ENCODE measurements around the gene ADORA1.

The ADORA1 gene

GRCh38 chr1:203127666-203128430 is at the start of gene ADORA1:
TSS of gene ADORA1 (plus strand) at chr1:203127726. CDS start at chr1:203128842, 1,116 bp downstream.
- no peak for DNase-seq

DNA sequence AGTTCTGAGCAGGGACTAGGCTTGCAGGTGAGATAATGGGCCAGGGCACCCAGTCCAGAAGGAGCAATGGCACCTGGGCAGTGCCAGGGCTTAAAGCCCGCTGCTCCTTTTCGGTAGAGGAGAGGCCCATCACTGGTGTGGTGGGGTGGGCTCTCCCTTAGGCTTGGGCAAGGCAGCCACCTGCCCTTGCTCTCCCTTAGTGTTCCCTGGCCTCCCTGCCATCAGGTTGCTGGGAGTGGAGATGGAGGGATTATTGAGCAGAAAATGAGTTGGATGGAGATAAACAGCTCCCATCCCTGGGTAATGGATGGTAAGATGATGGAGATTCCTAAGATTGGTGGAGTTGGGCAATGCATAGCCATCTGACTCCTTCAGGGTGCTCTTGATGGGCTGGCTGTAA is 49.6 kb upstream of the ADORA1 start:
- no peak for DNase-seq

GRCh38 chr1:203078478-203078877 is 49.0 kb upstream of the ADORA1 start:
- no peak for DNase-seq

DNA sequence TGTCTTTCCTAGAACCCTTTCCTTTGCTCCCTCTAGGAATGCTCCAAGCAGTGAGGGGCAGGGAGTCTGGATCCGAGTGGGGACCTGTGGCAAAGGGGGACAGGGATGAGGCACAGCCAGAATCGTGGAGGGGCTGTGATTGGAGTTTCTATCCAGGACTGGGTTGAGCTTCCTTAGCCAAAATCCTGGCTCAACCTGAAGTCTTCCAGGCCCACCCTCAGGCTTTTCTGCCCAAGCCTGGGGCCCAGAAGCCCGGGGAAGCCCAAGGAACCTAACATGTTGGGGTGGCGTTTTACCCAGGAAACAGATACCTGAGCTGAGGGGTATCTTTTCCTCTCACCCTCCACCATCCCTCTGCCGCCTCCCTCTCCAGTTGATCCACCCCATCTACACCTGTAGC is 47.1 kb upstream of the ADORA1 start:
- no peak for DNase-seq

DNA sequence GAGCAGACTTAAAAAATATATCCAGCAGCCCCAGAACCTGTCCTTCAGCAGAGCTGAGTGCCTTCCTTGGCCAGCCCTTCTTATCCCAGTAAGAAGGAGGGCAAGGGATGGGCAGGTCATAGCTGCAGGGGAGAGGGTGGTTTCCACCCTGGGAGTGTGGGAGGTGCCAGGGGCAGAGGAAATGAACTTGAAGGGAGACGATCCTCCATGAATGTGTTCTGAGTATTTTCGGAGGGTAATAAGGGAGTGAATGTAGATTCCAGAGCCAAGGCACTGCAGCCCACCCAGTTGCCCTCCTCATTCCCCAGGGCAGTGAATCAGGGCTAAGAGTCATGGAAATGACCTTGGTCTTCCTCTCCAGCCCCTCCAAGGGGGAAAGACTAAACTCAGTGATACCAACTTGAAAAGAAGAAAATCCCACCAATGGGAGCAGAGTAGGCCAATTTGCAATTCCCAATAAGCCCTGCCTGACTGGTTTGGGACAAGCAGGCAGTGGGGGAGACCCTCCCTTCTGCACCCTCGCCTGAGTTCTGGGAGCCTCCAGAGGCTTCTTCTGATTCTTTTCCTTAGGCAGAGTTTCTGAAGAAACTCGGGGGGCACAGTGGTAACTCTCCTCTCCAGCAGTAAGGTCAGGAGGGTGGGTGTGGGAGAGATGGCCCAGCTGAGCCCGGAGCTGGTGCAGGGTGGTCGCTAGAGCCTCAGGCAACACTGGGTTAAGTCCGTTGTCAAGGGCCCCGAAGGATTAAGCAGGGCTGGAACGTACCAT is 45.9 kb upstream of the ADORA1 start:
- no peak for DNase-seq

- no peak for DNase-seq
These were observed 45.4 kb upstream of the ADORA1 start for GRCh38 chr1:203082231-203082505.

- DNase-seq, result no peak
These were observed 44.7 kb upstream of the ADORA1 start for GRCh38 chr1:203082571-203083462.

DNA sequence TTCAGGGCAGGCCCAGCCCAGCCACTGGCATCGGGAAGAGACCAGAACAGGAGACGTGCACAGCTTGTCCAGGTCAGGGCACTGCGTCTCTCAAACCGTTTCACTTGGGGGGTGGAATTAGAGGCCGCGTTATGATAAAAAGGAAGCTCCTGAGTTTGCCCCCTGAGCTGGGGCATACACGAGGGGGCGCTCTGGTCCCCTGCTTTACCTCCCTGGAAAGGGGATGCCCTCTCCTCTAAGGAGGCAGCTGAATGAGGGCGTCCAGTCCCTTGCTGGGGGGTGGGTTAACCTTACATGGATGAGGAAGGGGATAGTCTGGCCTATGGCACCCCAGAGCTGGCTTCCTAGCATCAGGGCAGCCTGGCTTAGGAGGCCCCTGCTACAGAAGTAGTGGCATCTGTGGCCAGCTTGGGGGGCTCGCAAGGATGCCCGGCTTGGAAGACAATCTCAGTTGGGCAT is 44.0 kb upstream of the ADORA1 start:
- no peak for DNase-seq

DNA sequence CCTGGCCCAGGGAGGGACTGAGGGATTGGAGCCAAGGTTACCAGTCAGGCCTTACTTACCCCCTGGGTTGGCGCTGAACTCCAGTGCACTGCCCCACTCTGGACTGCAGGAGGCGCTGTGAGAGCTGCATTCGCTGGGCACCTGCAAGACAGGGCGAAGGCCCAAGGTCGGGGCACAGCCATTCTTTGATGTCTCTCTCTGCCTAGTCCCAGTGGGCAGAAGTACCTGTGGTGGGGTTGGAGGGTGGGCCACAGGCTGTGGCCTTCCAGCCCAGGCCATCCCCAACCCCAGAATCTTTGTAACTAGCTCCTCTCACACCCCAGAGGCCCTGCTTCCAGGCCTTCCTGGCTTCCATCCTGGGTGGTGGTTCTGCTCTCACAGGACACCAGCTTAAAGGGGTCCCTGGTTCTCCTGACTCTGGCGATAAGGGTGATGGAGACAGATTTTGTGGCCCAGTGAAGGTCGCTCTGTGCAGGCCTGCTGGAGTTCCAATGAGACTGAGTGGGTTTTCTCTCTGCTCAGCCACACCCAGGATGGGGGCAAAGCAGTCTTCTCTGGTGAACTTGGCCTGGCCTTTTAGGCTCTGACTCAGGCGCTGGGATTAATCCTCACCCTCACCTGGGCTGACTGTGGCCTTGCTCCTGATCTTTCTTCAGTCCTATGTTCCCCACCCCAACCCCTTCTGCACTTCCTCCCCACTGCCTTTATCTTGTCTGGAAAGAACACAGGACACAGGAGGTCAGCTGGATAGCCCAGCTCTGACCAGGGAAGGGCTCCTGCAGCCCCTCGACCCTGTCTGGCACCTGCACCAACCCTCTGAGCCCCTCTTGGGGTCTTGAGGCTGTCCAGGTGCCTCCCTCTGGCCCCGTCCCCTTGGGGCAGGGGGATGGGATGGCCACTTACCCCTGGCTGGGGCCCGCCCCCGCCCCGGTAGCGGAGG is 42.7 kb upstream of the ADORA1 start:
- no peak for DNase-seq

DNA sequence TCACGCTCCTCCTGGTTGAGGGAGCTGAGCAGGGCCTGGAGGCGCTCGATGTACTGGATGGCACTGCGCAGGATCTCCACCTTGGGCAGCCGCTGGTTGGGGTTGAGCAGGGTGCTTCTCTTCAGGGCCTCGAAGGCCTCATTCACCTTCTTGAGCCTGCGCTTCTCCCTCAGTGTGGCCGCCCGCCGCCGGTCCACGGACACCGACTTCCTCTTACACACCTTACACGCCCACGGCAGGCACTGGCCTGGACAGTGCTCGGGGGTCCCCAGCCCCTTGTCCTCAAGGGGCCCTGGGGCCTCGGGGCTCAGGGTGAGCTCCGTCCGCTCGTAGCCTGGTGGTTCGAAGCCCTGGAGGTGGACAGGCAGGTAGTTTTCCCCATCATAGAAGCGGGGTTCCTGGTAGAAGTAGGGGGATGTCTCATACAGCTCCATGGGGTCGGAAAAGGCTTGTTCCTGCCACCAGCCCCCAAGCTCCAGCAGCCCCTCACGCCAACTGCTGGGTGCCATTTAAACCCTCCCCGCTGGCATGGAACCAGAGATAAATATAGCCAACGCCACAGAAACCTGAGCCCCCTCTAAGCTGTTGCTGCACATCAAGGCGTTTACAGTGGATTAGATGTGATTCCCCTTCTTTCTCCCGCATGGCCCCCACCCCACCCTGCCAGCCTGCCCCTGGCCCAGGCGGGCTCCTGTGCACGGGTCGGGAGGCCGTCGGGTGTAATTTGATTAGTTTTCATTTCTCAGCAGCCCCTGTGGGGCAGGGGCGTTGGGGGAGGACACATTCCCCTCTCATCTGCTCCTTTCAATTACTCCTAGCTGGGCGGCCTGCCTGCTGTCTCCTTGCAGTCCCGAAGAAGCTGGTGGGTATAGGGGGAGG is 41.8 kb upstream of the ADORA1 start, which contains the start of gene MYOG:
Gene MYOG (minus strand): TSS at position 485 of the 879 bp plus-strand sequence. CDS start 51 bp downstream, at position 434.
- DNase-seq, result no peak

DNA sequence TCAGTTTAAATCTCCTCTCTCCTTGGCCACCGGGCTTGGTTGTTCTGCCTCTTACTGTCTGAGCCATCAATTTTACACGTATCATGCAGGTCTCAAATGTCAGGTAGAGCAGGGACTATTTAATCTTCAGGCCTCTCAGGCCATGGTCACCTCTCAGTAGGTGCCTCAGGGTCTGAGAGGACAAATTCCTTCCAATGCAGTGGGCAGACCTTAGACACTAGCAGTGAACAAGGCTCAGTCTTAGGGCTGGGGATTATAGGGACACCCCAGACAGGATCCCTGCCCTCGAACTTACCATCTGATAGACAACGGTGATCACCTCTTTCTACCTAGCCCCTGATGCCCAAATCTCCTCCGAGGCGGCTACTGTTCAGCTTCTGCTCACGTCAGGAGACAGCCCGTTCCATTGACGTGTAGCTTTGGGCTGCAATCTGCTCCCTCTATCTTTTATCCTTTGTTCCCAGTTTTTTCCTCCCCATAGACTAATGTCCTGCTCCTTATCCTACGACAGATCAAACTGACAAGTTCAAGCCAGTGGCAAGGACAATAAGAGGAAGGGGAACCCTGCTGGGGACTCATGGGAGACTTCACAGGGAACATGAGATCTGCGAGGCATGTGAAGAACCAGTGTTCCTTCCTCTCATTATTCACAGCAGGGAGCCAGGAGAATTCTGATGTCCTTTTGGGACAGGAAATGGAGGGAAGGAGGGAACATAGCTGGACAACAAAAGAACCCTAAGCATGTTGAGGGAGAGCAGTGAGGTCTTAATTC is 40.3 kb upstream of the ADORA1 start:
- DNase-seq, result no peak

DNA sequence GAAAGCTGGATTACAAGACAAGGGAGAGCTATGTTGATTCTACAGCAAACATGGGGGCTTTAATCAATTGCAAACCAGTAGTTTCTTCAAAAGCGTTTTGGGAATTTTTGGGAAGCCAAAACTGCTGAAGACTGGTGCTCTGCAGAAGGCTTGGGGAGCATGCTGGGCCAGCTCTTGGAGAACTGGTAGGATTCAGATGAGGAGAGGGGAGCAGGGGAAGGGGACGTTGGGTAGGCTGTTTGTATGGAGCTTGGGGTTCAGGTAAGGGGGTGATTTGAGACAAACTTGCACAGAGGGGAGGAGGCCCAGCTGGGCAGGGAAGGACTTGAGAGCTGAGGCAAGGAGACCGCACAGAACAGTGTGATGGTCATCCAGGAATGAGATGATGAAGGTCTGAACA is 39.1 kb upstream of the ADORA1 start:
- no peak for DNase-seq

- DNase-seq, result no peak
These were observed 38.4 kb upstream of the ADORA1 start for GRCh38 chr1:203089001-203089650.

DNA sequence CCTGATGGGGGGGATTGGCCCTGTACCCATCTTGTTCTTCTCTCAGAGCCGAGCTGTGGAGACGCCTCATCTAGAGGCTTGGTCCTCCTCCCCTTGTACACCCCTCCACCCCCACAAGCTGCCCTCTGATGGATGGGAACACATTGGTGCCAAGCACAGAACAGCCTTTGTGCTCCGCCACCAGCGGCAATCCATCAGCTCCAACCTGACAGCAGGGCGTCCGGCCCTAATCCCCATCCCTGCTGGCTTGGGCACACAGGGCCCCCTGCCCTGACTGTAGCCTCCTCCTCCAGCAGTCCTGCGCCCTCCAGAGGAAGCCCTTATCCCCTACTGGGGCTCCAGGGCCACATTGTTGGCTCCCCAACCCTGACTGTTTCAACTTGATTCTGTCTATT is 37.9 kb upstream of the ADORA1 start:
- no peak for DNase-seq

DNA sequence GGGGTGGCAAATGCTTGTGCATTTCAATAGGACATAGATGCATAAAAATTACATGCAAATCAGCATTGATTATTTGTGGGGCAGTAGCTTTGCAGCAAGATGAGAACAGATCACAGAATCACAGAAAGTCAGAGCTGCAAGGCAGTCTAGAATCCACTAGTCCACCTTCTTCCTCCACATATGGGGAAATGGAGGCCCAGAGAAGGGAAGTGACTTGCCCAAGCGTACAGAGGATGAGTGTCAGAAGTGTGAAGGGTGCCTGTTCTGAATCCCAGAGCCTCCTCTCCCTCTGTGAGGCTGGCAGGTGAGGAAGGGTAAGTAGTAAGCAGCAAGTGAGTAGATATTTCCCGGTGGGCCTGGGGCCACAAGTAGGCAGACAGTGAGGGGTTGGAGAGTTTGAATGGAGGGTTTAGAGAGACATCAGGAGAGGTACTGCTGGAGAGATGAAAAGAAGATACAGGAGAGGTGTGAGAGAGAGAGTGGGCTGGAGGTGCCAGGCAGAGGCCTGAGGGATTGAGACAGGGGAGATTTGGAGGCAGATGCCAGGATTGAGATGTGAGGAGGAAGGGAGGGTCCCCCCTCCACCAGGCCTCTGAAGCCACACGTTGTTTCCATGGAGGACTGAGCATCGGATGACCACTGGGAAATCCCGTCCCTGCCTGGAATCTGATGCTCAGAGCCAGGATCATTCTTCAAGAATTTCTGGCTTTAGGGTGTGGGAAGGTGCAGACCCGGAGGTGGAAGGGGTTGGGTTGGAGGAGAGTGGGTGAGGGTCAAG is 36.9 kb upstream of the ADORA1 start:
- DNase-seq, result no peak

- DNase-seq, result no peak
These were observed 36.4 kb upstream of the ADORA1 start for GRCh38 chr1:203091199-203091477.

GRCh38 chr1:203091761-203092330 is 35.7 kb upstream of the ADORA1 start:
- no peak for DNase-seq

GRCh38 chr1:203093754-203094410 is 33.6 kb upstream of the ADORA1 start:
- DNase-seq, result no peak
